Type B pancreatic cell (in vitro differentiated cells): ENCODE measurements around the gene NDFIP2. TPM values are rescaled to one million over a fixed set of nuclear protein-coding genes. Genes with fewer than 3 reads are reported as not detected.

ENCODE experiments used
- DNase-seq: peaks from one replicate; pipeline ENCODE4 v3.0.0; 2021; ENCODE audit warnings: mixed read lengths; ENCODE audit not compliant: unreplicated experiment; ENCODE audit errors: extremely low spot score
- H3K27ac Mint-ChIP-seq: 2 replicates; pipeline ENCODE4 v1.8.0; 2021; ENCODE audit warnings: mild to moderate bottlenecking, mixed read lengths
- H3K27me3 Mint-ChIP-seq: 2 replicates; pipeline ENCODE4 v1.8.0; 2021; ENCODE audit warnings: mixed read lengths
- H3K36me3 Mint-ChIP-seq: 2 replicates; pipeline ENCODE4 v1.8.0; 2021; ENCODE audit warnings: mixed read lengths
- H3K4me1 Mint-ChIP-seq: one replicate; pipeline ENCODE4 v1.8.0; 2021; ENCODE audit warnings: mixed read lengths; ENCODE audit not compliant: unreplicated experiment
- H3K4me3 Mint-ChIP-seq: 2 replicates; pipeline ENCODE4 v1.8.0; 2021; ENCODE audit warnings: mild to moderate bottlenecking, mixed read lengths
- H3K9me3 Mint-ChIP-seq: 2 replicates; pipeline ENCODE4 v1.8.0; 2021; ENCODE audit warnings: mixed read lengths
- total RNA-seq: library from RNA; stranded (reverse); gene quantifications from 2 replicates; pipeline ENCODE4 v1.2.1, GENCODE V29; 2021; ENCODE audit warnings: low replicate concordance
- TF ChIP-seq, protein P1 (sequence below): fragments of 200-600 bp; sonication (generic); conservative IDR thresholded peaks from 2 replicates; pipeline ENCODE4 v1.5.0; 2021; ENCODE audit warnings: antibody characterized with exemption, mild to moderate bottlenecking

NDFIP2 gene
- total RNA-seq, 1 donor from 2014 or later = 41.7 TPM

GRCh38 chr13:79581870-79582315 is 100.9 kb downstream of the NDFIP2 start:
- Mint-ChIP-seq H3K4me3 (no peak overlapping the region), H3K27me3 (no peaks in the 10 kb centered on the region), H3K4me1 (no peaks in the 10 kb centered on the region), H3K36me3 (peaks cover 4% of the 10 kb centered on the region), H3K27ac (no peak overlapping the region), H3K9me3 (peaks cover 6% of the 10 kb centered on the region)
- TF ChIP-seq, protein P1, sequence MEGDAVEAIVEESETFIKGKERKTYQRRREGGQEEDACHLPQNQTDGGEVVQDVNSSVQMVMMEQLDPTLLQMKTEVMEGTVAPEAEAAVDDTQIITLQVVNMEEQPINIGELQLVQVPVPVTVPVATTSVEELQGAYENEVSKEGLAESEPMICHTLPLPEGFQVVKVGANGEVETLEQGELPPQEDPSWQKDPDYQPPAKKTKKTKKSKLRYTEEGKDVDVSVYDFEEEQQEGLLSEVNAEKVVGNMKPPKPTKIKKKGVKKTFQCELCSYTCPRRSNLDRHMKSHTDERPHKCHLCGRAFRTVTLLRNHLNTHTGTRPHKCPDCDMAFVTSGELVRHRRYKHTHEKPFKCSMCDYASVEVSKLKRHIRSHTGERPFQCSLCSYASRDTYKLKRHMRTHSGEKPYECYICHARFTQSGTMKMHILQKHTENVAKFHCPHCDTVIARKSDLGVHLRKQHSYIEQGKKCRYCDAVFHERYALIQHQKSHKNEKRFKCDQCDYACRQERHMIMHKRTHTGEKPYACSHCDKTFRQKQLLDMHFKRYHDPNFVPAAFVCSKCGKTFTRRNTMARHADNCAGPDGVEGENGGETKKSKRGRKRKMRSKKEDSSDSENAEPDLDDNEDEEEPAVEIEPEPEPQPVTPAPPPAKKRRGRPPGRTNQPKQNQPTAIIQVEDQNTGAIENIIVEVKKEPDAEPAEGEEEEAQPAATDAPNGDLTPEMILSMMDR = no peak
- no peak for DNase-seq

- Mint-ChIP-seq H3K36me3 (peaks cover 4% of the 10 kb centered on the region), H3K27me3 (no peaks in the 10 kb centered on the region), H3K9me3 (peaks cover 6% of the 10 kb centered on the region), H3K4me3 (no peak overlapping the region), H3K4me1 (no peaks in the 10 kb centered on the region), H3K27ac (no peak overlapping the region)
- DNase-seq = no peak
- TF ChIP-seq, protein P1 = no peak
Measured at GRCh38 chr13:79582896-79583295, 101.9 kb downstream of the NDFIP2 start.

DNA sequence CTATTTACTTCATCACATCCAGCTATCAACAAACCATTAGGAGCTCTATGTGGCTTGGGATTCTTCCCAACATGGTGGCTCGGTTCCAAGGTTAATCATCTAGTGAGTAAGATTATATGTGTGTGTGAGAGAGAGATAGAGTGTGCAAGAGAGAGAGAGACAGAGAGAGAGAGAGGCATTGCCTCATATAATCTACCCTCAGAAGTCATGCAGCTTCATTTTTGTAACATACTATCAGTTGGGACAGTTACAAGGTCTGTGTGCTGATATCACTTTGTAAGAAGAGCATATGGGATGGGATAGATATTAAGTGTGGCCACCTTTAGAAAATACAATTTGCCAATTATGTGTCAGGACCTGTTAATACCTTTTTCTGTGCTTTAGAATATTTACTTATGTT is 104.1 kb downstream of the NDFIP2 start:
- Mint-ChIP-seq H3K36me3 (peaks cover 4% of the 10 kb centered on the region), H3K4me3 (no peak overlapping the region), H3K9me3 (peaks cover 16% of the 10 kb centered on the region), H3K27me3 (no peaks in the 10 kb centered on the region), H3K4me1 (no peaks in the 10 kb centered on the region), H3K27ac (no peak overlapping the region)
- no peak for DNase-seq
- TF ChIP-seq, protein P1 = no peak

DNA sequence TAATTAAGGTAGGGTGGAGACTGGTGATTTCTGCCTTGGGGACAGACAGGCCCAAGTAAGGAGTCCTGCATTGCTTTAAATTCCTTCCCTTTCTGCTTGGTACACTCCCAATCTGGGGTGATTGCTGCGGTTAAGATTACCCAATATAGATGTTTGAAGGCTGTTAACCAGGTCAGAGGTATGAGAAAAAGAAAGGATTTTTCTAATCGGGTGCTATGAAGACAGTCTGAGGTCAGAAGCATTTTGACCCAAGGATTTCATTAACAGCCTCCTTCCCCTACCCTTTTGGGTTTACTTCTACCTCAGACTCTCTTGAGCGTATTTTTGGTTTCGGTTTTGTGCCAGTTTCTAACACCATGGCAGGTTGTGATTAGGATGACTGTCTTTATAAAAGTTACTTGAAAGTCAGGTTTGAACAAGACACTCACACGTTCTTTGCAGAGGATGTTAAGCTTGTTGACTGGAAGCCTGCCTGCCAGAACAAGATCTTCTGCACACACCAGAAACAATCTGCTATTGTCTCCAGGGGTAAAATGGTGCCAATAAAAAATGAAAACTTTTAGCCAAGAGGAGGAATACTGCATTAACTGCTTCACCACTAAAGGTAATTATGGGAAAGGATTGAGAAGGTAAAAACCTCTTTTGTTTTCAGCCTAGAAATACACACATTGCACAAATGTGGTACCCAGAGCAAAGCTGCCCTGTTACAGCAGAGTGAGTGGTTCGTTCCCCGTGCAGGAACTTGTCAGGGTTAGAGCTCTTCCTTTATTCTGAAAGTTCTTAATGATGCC is 108.8 kb downstream of the NDFIP2 start:
- H3K4me1 Mint-ChIP-seq = no peaks in the 10 kb centered on the region
- H3K27ac Mint-ChIP-seq = peak overlapping the region; percentile 8
- no peaks in the 10 kb centered on the region for H3K27me3 Mint-ChIP-seq
- peaks cover 8% of the 10 kb centered on the region for H3K36me3 Mint-ChIP-seq
- peaks cover 14% of the 10 kb centered on the region for H3K9me3 Mint-ChIP-seq
- no peak overlapping the region for H3K4me3 Mint-ChIP-seq
- no peak for DNase-seq
- TF ChIP-seq, protein P1 = no peak

DNA sequence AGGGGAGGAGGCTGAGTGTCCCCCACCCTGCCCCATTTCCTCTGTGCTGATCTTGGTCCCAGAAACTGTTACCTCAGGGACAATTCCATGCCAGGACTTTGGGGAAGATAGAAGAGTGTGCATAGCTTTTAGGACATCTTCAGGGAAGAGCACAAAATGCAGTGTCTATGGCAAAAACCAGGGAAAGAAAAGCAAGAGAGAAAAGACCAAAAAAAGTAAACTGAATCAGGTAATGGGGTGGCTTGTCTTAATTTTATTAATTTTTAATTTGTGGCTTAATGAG is 109.4 kb downstream of the NDFIP2 start:
- DNase-seq = no peak
- Mint-ChIP-seq H3K27me3 (no peaks in the 10 kb centered on the region), H3K9me3 (peaks cover 10% of the 10 kb centered on the region), H3K27ac (no peak overlapping the region), H3K4me1 (no peaks in the 10 kb centered on the region), H3K4me3 (no peak overlapping the region), H3K36me3 (peaks cover 4% of the 10 kb centered on the region)
- TF ChIP-seq, protein P1 = no peak
